Stimulated activated CD4-positive, alpha-beta T cell treated with anti-CD3 and anti-CD28 coated beads, Interleukin-2, amount 100 ng/mL, for 4 hours (primary cell): Measurements from ENCODE around the gene IFT80.

Source experiments
- DNase-seq: peaks from one replicate; pipeline ENCODE4 v3.0.0-alpha.2; 2020; ENCODE audit warnings: low read depth

Gene IFT80

GRCh38 chr3:160400702-160401150 is 1.7 kb upstream of the IFT80 start:
- no peak for DNase-seq

DNA sequence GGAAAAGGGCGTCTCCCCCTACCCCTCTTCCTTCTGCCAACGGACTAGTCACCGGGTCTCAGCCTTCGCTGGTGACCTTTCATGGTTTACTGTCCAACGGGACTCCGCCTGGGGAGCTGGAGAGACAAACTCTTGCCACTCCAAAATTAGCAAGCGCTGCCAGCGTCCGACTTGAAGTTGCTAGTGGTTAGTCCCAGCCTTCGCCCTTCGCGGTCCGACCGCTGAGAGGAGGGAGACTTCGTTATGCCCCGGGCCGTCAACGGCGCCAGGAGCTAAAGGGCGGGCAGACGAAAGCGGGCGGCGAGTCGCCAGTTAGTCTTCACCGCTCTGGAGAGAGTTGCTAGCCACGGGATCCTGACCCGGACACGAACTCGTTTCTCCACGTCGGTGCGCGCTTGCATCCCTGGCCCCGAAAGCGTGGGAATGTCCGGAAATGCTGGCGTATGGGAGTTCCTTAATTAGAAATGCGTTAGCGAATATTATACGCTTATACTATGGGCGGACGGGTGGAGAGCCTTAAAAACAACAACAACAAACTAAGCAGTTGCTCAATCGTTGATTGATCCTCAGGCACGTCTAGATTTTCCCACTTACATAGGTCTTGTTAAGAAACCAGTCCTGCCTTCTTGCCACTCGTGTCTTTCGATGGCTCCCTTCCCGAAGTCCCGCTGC is 1.1 kb upstream of the IFT80 start:
- no peak for DNase-seq

GRCh38 chr3:160398820-160399124 is 253 bp downstream of the IFT80 start:
- DNase-seq = no peak

DNA sequence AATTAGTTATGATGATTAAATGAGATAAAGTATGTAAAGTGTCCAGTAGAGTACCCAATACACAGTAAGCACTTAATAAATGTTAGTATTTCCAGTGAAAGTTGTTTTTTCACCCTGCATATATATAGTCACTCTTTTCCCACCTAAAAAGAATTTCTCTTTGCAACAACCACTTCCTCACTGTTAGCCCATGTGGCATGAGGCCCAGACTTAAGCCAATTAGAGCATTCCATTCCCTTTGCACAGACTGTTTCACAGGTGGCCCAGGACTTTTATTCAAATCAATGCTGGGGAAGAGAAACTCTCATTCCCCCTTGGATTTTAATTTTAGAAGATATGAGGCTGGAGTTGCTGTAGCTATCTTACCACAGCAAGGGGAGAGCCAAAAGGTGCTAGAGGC is 3.7 kb downstream of the IFT80 start:
- DNase-seq = no peak

DNA sequence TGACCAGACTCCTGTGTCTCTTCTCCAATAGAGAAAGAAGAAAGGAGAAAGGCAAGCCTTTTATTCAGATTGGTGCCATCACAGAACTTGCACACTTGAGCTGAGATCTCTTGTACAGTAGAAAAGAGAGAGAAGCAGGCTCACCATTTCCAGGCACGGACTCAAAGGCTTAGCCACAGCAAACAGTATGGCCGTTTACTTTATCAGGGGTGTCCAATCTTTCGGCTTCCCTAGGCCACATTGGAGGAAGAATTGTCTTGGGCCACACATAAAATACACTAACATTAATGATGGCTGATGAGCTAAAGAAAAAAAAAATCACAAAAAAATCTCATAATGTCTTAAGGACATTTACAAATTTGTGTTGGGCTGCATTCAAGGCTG is 5.0 kb downstream of the IFT80 start:
- DNase-seq = no peak

DNA sequence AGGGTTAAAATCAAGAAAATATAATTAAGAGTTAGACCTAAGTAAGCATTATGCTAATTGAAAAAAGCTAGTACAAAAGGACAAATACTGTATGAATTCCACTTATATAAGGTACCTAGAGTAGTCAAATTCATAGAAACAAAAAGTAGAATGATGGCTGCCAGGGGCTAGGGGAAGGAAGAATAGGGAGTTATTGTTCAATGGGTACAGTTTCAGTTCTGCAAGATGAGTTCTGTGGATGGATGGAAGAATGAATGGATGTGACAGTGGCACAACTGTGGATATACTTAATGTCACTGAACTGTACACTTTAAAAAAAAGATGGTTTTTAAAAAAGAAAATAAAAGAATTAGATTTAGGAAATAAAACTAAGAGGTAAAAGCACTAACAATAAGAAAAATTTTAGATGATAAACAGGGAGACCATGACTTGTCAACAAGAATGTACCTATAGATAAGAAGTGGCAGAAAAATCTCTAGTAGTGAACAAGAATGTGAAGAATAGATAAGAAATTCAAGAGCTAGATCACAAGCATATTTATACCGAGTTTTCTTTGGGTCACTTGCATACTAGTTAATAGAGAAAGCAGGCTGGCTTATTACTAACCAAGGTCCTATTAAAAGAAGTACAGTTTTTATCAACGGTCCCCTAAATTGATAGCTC is 5.5 kb downstream of the IFT80 start:
- DNase-seq = no peak

DNA sequence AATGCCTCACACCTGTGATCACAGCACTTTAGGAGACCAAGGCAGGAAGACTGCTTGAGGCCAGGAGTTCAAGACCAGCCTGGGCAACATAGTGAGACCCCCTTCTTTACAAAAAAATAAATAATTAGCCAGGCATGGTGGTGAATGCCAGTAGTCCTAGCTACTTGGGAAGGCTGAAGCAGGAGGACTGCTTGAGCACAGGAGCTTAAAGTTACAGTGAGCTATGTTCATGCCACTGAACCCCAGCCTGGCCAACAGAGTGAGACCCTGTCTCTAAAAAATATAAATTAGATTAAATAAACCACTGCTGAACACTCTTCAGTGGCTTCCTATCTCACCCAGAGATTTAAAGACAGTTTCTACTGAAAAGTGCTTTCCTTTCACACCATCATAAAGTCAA is 6.2 kb downstream of the IFT80 start:
- no peak for DNase-seq

- no peak for DNase-seq
These were observed 8.4 kb downstream of the IFT80 start for GRCh38 chr3:160390565-160391138.

- no peak for DNase-seq
These were observed 14.2 kb downstream of the IFT80 start for GRCh38 chr3:160384639-160385318.

GRCh38 chr3:160381470-160381869 is 17.6 kb downstream of the IFT80 start:
- no peak for DNase-seq

GRCh38 chr3:160379628-160380214 is 19.3 kb downstream of the IFT80 start:
- no peak for DNase-seq

DNA sequence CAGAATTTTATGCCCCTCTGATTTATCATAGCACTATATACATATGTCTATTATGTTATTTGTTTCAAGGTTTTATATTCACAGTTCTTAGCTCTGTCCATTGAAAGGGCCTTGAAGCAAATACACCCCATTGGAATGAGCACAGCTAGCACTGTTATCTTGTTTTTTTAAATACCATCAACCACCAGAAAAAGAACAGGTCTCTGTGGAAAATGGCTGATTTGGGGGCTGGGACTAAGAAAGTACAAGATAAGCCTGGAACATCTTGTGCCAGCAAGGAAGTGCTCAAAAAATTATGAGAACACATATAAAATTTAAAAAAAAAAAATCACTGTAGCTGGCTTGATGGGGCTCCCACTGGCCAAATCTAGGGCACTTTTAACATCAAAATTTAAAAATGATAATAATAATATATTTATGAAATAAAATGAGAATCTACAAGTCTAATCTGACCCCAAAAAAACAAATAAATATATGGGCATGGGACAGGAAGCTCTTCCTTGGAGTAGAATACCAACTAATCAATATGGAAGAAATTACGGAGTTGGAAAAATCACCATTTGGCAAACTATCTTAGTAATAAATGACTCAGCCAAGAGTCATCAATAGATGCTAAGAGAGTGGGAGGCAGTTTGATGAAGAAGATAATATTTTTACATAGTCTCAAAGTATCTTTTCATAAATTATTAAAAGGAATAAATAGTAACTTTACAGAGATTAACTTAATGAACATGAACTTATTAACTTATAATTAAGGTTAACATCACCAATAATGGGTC is 20.5 kb downstream of the IFT80 start:
- DNase-seq = no peak

- DNase-seq = no peak
These were observed 22.3 kb downstream of the IFT80 start for GRCh38 chr3:160376681-160377080.

GRCh38 chr3:160374925-160375324 is 24.1 kb downstream of the IFT80 start:
- no peak for DNase-seq

DNA sequence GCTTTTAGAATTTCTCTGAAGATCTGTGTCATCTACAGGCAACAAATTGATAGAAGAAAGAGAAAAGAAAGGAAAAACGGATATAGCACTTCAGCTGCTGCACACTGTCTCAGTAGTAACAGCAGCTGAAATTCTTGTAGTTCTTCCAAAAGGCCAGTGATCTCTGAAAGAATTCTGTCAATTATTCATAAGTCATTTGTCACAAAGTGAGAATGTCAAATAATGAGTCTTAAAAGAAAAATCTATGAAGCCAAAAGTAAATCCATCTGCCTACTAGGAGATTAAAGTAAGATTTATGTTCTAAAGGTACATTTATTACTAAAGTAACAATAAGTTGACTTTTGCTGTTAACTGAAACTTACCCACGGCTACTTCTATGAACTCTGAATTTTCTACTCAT is 24.6 kb downstream of the IFT80 start:
- no peak for DNase-seq

GRCh38 chr3:160373655-160374054 is 25.4 kb downstream of the IFT80 start:
- DNase-seq = no peak

DNA sequence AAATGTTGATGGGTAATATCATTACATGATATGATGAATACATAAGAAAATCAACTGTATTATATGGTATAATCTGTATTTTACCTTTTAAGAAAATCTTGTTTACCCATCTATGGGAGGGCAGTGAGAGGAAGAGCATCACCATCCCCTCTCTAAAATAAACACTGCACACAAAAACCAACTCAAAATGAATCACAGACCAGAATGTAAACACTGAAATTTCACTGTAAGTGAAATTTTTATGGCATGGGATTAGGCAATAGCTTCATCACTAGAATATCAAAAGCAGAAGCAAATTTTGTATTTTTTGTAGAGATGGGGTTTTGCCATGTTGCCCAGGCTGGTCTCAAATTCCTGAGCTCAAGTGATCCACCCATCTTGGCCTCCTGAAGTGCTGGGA is 26.2 kb downstream of the IFT80 start:
- no peak for DNase-seq

DNA sequence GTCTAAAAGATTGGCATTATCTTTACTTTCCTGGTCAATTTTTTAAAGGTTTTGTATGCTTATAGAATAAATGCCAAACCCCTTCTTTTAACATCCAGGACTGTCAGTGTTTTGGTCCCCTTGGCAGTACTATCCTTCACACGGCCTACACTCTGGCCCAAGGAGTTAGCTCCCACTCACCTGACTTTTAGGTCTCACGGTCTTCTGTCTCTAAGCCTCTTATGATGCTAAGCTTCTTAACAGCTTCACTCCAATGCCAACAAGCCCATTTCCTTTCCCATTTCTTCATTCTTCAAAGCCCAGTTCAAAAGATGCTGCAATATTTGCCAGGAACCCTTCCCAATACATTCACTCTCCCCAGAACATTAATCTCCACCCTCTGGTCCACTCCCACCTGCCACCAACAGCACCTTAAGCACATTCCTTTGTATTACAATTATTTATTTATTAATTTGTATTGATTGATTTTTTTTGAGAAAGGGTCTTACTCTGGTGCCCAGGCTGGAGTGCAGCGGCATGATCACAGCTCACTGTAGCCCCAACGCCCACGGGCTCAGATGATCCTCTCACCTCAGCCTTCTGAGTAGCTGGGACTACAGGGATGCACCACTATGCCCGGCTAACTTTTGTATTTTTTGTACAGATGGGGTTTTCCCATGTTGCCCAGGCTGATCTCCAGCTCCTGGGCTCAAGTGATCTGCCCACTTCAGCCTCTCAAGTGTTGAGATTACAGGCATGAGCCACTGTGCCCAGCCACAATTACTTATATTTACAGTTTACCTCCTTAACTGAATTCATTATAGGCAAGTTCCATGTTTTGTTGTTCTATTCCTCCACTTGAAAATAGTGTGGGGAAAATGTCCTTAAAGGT is 27.8 kb downstream of the IFT80 start:
- no peak for DNase-seq

GRCh38 chr3:160369784-160370183 is 29.2 kb downstream of the IFT80 start:
- DNase-seq = no peak

DNA sequence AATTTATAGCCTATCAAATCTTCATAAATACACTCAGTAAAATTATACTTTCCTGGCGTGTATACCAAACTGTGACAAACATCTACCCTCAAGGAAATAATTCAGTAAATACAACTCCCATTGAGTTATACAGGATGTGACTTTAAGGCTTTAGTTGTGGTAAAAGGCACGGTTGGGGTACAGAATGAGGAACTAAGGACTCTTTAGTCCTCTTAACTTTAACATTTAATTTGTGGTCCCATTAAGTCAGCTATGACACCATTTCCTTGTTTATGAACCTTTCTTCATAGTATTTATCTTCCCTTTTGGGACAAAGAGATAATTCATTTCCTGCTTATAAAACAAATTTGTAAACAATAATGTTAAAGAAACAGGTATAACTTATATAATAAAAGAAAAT is 30.2 kb downstream of the IFT80 start:
- no peak for DNase-seq

- no peak for DNase-seq
These were observed 33.0 kb downstream of the IFT80 start for GRCh38 chr3:160365869-160366522.
